CD4-positive, alpha-beta T cell treated with Interferon gamma for 1 hour (primary cell): ENCODE data around the gene FOXP1.

Source experiments
- DNase-seq: peaks from one replicate; pipeline ENCODE4 v3.0.0-alpha.2; 2020

The FOXP1 gene

GRCh38 chr3:71319771-71320170 lies 263.8 kb downstream of the FOXP1 start:
- DNase-seq: no peak

DNA sequence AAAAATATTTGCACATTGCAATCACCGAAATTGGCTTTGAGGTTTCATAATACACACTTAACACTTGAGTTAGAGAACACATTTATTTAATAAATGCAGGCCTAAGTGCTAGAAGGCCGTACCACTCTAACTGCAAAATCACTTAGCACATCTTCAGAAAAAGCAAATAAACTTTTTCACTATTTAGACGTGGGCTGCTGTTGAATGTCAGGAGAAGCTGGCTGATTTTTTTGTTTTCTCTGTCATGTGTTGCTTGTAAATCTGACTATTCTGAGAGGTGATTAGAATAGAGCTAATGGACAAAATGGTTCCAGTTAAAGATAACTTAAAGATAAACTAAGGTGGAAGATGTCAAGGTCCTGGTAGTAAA lies 265.1 kb downstream of the FOXP1 start:
- no peak for DNase-seq

DNA sequence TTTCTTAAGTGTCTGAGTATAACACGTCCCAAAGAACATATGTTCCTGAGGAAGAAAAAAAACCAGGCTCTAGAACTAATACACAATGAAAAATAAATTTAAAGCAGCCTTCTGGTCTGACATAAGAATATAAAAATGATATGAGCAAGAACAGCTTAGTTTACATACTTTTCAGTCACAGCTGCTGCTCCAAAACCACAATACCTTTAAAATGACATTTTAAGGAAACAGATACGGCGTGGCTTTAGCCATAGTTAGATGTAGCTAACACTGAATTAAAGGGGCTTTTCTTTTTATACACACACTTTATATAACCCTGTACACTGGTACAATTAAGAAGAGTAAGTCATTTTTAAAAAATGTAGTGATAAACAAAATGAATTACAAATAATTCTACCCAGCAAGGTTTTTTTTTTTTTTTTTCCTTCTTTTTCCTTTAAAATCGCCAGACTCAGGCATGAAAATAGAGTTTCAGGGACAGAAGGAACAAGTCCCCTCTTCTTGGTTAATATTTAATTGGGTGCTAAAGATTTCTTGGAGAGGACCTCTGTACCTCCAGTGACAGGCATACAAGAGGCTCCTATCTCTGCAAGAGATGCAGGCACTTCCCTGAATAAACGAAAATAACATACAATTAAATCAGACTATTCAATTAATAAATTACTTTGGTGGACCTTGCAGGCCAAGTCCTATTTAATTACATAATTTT lies 265.6 kb downstream of the FOXP1 start:
- no peak for DNase-seq

DNA sequence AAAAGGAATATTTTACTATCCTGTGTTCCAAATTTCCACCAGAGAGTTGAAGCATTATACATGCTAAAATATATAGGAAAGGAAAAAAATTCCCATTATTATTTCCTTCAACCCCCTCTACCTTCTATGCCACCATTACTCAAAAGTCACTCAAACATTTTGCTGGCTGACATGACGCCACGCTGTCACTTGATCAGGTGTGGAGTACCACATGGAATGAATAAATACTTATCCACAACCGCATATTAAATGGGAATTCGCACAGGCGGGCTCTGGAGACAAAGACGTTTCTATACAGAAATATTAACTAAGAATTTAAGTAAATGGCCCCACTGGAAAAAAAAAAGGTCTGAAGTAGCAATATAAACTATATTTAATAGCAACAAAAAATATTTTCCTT lies 266.4 kb downstream of the FOXP1 start:
- DNase-seq: no peak

- DNase-seq: no peak
These were observed 267.3 kb downstream of the FOXP1 start for GRCh38 chr3:71316066-71316777.

GRCh38 chr3:71315431-71315830 lies 268.1 kb downstream of the FOXP1 start:
- DNase-seq: no peak

GRCh38 chr3:71313844-71314243 lies 269.7 kb downstream of the FOXP1 start:
- DNase-seq: no peak

- no peak for DNase-seq
These were observed 271.1 kb downstream of the FOXP1 start for GRCh38 chr3:71312461-71312860.

- DNase-seq: no peak
These were observed 271.9 kb downstream of the FOXP1 start for GRCh38 chr3:71311661-71312046.

GRCh38 chr3:71310980-71311660 lies 272.4 kb downstream of the FOXP1 start:
- no peak for DNase-seq

DNA sequence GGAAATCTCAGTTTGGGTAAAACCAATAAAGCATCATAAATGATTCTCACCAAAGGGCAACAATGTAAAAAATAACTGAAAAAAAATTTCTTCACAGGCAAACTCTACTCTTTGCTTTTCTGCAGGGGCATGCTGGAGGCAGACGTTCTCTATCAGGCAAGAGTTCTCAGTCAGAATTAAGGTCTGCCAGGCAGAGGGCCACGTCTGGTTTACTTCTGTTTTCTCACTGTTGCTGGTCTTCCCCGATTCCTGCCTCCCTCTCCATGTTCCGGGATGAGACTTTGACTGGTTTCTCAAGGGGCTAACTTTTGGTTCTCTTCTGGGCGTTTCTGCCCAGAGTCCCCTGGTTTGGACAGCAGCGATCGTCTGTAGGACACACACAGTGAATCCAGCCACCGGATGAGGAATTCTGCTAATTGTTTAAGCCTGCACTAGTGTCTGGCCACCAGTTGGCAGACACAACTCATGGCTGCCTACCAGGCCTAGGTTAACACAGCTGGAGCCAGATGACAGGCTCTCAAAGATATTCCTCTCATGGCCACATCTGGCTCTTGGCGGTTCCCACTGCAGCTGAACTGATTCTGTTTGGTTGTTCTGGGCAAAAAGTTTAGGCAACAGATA lies 273.1 kb downstream of the FOXP1 start:
- no peak for DNase-seq

GRCh38 chr3:71309886-71310285 lies 273.6 kb downstream of the FOXP1 start:
- DNase-seq: no peak

DNA sequence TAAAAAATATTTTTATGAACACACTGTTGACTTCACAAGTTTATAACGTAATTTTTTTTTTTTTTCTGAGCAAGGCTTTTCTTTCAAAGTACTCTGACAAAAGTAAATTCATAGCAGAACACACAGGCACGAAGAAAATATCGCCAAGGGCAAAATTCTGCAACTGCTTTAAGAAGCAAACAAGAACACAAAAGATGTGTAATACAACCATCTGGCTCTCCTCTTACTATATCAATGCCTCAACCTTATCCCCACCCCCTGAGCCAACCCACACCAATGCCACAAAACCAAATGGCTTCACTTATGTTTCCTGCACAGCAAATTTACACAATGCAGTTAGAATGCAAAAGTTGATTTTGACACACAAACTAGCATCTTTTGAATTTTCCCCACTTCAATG lies 274.2 kb downstream of the FOXP1 start:
- DNase-seq: no peak

GRCh38 chr3:71308836-71309235 lies 274.7 kb downstream of the FOXP1 start:
- DNase-seq: no peak

DNA sequence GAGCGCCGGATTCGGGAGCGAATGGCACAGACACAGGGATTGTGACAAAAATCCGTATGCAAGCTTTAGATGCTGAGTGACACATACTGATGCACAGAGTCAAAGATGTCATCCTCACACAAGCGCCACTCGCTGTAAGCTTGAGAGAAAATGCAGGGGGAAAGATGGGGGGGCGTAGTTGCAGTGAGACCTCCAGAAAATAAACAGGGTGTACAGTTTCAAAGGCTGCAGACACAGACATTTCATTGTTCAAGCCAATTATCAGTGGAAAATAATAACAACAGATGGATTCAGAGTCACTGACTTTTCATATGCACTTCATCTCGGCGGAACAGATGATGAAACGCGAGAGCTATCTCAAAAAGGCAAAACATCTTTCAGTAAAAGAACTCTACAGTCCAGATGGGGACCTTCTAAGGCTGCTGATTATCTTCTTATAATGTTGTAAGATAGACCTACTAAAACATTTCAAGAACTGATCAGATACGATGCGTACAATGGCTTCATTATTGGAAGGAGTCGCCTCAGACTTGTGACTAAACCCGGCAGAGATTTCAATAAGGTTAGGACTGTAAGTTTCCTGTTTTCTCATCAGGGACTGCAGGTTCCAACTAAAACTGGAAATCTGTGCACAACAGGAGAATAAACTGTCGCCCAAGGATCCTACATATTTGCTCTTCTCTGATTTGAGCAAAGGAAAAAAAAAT lies 275.4 kb downstream of the FOXP1 start:
- no peak for DNase-seq

DNA sequence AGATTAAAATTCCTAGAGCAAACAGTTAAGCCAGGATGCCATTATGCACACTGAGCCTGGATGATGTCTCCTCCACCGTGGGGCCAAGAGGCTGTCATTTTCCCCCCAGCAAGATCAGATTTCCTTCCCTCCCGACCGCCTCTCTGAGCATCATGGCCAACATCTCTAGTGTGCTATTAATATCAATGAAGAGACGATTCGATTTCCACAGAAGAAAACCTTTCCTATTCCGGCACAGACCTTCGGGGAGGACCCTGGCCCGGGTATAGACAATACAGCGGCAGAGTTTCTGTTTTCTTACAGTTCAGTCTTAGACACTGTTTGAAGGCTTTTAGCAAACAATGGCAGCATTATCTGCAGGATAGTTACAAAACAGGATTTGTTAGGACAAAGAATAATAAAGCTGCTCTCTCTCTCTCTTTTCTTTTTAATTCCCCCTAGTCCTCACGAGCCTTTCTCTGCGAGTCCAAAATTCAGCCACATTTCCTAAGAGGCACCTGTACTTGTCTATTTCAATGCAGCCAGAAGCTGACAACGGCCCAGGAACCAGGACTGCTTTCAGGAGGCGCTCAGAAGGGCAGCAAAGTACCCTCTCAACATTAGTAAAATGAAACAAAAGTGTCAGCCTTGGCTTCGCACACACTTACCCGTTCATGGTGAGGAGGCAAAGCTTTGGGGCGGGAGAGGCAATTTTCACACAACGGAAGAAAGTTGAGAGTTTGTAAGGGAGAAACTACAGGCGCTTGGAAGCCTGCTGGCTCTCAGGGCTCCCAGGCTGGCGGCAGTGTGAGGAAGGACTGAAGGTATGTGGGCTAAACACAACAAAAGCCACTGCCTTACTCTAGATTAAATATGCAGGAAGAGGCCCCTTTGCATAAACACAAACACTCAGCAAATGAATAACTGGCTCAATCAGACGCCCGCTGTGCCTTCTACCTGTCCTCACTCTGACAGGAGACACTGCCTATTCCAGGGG lies 278.0 kb downstream of the FOXP1 start:
- DNase-seq: peak; percentile 5

DNA sequence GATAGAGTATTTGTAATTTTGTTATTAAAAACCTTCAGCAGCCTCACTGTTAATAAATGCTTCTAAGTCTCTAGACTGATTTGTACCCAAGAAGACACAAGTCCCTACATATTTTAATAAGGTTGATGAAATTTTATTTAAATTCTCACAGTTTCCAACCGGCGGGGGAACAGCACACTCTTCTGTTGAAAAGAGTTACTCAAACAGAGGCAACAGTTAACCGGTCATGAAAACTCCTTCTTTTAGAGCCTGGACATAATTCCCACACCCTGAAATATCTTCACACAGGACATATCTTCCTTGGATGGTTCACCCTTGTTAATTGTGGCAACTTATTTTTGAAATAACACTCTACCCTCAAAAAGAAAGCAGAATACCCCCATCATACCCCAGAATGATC lies 278.8 kb downstream of the FOXP1 start:
- no peak for DNase-seq

- DNase-seq: no peak
These were observed 279.3 kb downstream of the FOXP1 start for GRCh38 chr3:71304247-71304646.

- no peak for DNase-seq
These were observed 279.8 kb downstream of the FOXP1 start for GRCh38 chr3:71303627-71304200.

DNA sequence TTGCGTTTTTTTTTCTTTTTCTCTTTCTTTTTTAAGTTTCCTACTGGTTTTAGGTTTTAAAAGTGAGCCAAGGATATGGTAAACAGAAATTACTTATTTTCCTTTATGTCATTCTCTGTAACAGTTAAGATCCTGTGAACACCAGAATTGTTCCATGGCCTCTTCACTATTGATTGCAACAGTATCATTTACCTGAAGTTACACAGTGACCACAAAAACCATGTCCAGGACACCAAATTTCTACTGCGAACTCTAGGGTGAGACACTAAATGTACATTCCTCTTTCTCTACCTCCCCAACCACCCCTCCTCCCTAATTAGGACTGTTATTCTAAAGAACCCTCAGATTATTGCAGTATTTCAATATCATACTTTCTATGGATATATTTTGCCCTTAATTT lies 280.9 kb downstream of the FOXP1 start:
- no peak for DNase-seq

- no peak for DNase-seq
These were observed 282.6 kb downstream of the FOXP1 start for GRCh38 chr3:71300951-71301393.
